Ureter (tissue), 1 donor: ENCODE results near the gene GNAI1. TPM values are rescaled to one million over a fixed set of nuclear protein-coding genes. Genes with fewer than 3 reads are reported as not detected.
A peak's percentile ranks its signal among the peaks of the same experiment; 100 is the strongest.

Experiments
- DNase-seq: peaks from one replicate; pipeline ENCODE4 v3.0.0-alpha.2; 2020; ENCODE audit warnings: low spot score
- total RNA-seq: library from RNA; stranded (reverse); gene quantifications from one replicate; pipeline ENCODE4 v1.2.4, GENCODE V29; 2023
- donor health status: DM: yes; HTN: yes; CAD: no.

The GNAI1 gene
- 53.6 TPM for total RNA-seq

DNA sequence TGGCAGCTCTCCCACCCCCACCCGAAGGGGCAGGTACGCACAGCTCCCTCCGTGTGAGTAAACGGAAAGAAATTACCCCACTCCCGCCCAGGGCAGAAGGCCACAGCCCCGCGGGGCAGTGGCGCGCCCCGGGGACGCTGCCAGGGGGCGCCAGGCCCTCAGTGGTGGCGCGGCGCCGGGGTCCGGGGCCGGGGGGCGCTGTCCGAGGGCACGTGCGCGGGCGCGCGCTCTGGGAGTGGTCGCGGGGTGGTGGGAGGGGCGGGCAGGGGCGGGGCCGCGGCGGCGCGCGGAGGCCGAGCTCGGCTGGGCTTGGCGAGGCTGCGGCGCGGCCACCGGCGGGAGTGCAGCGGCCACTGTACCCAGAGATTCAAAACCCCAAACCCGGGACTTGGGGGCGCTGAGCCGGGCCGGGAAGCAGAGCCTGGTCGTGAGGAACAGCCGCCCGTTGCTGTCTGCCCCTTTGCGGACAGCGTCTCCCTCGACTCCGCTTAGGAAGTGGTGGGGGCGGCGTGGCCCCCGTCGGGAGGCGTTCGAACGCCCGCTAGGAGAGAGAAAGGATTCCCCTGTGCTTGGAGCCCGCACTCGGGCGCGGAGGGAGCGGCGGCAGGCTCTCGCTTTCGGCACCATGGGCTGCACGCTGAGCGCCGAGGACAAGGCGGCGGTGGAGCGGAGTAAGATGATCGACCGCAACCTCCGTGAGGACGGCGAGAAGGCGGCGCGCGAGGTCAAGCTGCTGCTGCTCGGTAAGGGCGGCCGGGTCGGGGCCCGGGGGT lies at the start of gene GNAI1:
Gene GNAI1 (plus strand): TSS at position 296 of the 773 bp plus-strand sequence. CDS start 330 bp downstream, at position 626.
- peak; percentile 91 for DNase-seq

DNA sequence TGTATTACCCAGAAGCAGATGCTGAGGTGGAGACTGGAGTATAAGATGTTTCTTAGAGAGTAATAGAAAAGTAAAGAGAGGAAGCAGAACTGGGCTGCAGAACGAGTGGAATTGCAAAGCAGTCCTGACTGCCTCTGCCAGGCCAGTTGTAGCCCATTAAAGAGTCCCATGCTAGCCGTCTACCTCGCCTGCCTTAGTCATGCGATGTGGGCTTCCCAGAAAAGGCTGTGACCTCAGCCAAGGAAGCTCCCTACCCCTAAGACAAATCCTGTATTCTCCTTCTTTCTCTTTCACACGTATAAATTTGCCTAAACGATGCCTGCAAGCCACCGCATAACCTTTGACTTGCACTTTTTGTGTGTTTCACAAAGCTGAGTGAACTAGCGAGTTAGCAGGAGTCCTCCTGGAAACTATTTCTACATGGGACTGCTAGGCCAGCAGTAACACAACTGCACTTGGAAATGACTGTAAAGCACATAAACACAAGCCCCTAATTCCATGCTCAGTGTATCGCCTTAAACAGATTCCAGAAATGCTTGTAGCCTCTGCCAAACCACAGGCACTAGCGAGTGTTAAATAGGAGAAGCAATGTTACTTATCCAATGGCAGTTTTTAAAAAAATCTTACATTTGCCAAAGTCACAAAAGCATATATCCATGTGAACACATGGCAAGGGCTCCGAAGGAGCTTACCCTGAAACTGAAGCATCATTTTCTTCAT lies 47.4 kb upstream of the GNAI1 start:
- no peak for DNase-seq

DNA sequence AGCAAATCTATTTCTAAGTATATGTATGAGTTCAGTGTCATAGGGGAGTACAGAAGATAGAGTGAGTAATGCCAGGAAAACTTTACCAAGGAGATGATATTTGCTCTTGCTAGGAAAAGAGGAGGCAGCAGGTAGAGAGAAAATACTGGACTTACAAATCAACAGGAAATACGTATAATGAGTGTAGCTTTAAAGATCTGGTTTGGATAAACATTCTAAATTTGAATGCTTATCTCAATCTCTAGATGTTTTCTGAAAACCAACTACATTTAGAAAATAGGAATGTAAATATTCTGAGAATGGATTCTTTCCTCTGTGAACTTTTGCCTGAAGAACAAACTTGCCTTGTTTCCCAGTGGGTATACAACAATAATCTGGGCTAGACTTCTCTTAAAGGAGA lies 46.9 kb upstream of the GNAI1 start:
- no peak for DNase-seq

DNA sequence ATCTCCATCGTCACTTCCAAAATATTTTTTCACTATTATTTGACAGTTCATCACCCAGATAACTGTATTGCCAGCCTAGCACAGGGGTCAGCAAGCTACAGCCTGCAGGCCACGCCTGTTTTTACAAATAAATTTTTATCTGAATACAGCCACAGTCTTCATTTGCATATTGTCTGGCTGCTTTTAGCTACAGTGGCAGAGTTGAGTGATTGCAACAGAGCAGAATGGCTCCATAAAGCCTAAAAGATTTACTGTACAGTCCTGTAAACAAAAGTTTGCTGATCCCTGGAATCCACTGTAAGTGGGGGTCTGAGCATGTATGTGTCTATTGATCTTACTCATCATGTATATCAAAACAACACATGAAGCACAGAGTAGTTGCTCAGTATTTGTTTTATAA lies 45.9 kb upstream of the GNAI1 start:
- DNase-seq: no peak

DNA sequence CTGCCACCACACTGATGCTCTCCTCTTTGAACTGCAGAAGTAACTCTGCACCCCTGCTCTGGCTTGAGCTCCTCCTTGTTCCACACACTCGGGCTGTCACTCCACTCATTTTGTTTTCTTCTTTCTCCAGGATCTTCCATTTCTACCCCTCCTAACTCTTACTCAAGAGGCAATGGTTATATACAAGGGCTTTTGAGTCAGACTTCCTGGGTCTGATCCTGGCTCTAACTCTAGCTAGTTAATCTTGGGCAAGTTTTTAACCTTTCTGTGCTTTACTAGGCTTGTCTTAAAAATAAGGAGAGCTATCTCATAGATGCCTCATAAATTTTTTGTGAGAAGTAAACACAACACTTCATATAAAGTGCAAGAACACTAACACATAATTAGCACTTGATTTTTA lies 45.3 kb upstream of the GNAI1 start:
- no peak for DNase-seq

DNA sequence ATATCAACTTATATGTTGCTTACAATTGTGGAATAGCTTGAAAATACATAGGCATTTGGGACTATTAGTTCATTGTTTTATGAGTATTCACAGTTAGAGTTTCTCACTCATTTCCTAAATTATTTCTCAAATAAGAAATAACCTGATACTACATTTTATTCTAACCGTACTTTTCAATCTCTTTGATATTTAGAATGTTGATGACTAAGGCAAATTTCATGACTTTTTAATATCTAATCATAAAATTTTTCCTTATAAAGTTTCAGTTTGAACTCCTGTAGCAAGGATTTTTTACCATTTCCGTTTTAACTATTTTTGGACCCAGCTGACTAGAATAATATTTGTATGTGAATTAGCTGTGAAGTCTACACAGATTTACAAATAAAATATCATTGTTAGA lies 41.3 kb upstream of the GNAI1 start:
- DNase-seq: no peak

DNA sequence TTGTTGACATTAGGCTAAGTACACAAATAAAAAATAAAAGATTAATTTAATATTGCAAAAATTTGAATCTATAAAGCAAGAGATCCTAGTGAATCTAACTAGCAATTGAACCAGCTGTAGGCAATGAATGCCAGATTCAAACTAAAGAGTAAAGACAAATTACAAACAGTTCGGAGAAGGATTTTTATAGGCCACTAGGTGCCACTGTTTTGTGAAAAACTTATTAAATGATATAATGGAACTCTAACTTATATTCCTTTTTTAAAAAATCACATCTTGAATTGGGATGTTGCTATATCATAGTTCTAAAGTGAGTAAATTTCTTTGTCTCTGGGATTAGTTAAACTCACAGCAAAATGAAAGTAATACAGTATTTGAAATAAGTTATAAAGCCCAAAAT lies 39.1 kb upstream of the GNAI1 start:
- no peak for DNase-seq

DNA sequence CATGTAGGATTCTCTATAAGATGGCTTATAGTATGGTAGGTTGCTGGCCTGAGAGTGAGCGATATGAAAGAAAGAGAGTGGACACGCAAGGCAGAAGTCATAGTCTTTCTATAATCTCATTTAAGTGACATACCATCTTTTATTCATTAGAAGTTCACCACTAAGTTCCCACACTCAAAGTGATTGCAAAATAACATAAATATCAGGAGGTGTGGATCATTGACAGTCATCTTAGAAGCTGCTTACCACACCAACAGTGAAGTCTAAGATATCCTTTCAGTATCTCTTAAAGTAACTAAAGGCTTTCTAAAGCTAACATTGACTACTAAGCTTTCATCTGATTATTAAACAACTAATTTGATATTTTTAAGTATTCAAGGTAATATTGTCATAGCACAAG lies 36.9 kb upstream of the GNAI1 start:
- no peak for DNase-seq

DNA sequence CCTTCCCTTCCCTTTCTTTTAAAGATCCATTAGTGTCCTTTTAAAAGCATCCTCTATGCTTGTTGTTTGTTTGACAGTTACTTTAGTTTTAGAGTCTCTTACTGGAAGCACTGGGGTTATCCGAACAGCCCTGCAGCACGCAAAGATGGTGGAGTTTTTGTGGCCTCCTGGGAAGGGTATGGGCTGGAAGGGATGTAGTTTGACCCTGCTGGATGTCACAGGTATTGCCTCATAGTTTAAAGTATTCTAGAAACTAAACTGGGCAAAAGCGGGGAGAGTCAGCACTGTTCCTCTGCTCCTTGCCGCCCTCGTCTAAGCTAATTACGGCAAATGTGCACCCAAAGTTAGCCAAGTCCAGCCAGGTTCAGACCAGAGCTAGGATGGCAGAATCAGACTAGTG lies 35.8 kb upstream of the GNAI1 start:
- DNase-seq: no peak

DNA sequence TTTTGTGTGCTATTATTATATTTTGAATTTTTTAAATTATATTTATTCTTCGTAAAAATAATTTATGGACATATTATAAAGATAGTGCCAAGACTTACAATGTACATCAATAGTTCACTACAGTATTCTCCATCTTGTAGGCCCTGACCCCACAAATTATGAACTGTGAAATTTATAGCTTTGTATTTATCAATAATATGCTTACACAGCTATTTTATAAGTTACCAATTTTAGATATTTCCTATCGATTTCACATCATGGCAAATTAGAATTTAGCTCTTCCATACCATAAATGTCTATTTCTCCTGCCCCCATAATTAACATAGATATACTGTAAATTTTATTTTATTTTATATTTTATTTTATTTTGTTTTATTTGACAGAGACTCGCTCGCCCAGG lies 34.4 kb upstream of the GNAI1 start:
- DNase-seq: no peak

DNA sequence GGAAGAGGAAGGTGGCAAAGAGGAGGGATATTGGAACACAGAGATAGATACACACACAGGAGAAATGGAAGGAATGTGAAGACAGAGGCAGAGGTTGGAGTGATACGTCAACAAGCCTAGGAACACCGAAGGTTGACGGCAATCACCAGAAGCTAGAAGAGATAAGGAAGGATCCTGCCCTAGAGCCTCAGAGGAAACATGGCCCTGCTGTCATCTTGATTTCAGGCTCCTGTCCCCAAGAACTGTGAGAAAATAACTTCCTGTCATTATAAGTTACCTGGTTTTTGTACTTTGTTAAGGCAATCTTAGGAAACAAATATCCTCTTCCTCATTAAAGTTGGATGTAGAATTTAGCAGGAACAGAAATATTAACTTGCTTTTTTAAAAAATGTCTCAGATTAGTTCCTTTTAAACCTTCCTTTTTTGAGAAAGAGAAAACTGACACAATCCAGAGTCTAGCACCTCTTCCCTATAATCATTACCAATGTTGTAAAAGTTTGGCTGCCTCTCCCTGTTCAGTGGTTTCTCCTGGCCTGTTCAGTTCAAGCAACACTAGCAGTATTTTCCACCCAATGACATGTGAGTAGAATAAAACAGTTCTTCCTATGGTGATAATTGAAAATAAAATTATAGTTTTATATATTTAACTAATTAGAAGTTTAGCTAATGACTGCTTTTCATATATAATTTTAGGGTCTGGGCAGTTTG lies 28.8 kb upstream of the GNAI1 start:
- DNase-seq: no peak

DNA sequence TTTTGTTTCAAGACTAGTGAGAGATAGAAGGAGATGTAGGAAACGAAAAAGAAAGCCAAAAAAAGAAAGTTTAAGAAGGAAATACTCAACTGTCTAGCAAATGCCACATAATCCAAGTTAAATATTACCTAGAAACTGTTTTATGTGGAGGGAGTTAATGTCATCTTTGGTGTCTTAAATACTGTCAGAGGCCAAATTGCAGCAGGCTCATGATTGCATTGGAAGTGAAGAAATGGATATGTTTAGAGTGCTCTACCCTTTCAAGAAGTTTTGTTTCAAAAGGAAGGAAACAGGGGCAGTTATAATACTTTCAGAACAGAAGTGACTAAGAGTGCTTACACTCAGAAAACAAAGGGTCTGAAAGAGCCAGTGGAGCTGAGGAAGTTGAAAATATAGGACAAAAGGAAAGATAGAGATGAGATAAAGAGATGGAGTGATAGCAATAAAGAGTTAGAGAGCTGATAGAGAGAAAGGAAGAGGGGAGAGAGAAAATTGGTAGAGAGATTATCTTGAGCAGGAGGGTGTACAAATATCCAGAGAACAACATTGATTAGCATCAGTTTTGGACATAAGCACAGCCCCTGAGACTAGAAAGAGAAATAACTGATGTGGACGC lies 28.0 kb upstream of the GNAI1 start:
- no peak for DNase-seq

DNA sequence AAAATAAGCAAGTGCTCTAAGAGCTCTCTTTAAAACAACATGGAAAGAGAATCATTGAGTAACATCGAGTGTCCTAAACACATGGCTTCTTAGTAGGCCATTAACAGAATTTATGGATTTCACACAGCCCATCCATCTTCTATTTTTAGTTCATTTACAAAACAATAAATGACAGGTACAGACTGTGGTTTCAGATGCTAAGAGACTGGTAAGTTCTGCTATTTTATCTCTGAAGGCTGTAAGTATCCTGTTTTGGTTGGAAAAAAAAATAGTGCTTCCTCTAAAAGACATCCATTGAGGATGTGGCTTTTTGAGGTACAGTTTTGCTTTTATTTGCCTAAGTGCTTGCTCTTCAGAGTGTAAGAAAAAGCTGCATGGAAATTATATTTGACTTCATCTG lies 27.4 kb upstream of the GNAI1 start:
- no peak for DNase-seq

DNA sequence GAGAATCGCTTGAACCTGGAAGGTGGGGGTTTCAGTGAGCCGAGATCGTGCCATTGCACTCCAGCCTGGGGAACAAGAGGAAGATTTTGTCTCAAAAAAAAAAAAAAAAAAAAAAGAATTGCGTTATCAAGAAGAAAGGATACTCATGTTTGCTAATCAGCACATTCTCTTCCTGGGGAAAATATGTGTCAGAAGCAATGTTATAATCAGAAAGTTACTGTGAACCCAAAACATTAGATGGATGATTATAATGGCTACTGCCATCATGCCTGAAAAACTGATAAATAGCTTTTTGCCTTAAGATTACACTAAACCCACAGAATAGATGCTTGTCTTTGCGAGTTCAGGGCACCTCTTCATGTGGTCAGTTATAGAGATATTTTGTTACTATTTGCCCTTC lies 24.3 kb upstream of the GNAI1 start:
- no peak for DNase-seq

DNA sequence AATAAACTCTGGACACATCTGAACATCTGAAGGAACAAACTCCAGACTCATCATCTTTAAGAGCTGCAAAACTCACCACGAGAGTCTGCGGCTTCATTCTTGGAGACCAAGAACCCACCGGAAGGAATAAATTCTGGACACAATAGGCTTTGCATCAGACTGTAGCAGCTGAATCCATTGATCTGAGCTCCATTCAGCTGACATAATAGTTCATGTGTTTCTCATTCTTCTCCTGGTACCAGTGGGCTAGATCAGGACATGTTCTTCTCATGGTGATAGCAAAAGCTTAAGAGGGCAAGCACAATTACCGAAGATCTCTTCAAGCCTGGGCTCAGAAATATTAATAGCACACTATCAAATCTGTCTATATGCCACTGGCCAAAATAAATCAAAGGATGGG lies 20.5 kb upstream of the GNAI1 start:
- no peak for DNase-seq

DNA sequence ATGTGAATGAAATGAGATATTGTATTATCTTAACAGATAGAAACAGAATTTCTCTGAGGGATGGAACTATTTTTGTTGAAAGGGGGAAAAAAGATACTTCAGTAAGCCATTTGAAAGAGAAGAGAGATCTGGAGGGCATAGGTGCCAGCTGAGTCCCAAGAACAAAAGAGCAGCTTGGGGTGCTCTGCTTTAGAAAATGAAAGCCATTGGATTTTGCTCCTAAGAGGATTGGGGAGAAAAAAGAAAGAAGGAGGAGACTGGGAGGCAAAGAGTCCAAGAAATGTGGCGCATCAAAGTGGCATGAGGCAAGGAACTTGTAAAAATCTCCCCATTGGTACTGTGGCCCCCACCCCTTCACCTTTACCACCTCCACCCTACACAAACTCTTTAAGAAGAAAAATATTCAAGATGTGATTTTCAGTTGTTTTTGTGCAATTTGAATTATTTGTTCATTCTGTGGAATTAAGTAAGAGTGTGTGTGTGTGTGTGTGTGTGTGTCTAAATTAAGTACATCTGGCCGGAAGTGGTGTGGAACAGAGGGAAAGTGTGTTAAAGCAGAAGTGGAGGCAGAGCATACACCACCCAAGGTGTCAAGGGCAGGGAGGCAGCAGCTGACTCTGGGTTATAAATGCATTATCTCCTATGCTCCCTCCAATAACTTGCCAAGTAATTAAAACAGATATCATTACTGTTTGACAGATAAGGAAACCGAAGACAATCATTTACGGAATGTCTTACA lies 9.9 kb upstream of the GNAI1 start:
- DNase-seq: no peak

DNA sequence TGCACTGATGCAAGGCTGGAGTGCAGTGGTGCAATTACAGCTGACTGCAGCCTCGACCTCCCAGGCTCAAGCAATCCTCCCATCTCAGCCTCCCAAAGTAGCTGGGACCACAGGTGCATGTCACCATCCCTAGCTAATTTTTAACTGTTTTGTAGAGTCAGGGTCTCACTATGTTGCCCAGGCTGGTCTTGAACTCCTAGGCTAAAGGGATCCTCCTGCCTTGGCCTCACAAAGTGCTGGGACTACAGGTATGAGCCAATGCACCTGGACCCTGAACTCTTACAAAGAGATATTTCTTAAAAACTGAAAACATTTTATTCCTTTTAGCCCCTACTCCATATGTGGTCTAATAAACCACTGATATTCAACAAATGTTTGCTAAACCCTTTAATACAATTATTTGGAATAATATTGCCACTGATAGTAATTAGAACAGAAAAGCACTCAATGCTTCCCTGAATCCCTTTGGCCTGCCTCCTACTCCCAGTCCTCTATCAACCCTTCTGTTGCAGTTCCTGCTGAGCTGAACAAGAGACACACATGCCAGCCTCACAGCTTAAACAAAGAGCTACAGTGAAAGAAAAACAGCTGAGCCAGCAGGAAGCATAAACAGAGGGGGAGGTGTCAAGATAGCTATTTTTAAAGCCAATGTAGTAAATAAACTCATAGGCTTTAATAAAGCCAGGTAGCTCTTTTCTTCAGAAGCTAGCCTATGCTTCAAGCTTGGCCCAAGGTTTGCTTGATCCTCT lies 7.0 kb upstream of the GNAI1 start:
- no peak for DNase-seq

DNA sequence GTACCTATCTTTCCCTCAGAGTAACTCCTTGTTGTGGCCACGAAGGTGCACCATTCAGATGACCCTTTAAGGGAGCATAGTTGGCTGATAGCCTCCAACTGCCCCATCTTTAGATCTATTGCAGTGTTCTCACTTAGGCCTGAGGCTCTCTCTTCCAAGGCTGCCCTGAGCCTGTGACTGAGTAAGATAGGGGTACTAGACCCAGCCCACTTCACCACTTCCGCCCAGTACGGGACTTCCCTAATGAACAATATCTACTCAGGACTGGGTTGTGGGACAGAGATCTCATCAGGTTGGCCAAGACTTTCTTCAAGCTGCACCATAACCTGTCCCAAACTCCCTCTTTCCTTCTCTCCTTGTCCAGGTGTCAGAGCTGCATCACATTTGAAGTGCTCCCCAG lies 5.7 kb upstream of the GNAI1 start:
- no peak for DNase-seq

DNA sequence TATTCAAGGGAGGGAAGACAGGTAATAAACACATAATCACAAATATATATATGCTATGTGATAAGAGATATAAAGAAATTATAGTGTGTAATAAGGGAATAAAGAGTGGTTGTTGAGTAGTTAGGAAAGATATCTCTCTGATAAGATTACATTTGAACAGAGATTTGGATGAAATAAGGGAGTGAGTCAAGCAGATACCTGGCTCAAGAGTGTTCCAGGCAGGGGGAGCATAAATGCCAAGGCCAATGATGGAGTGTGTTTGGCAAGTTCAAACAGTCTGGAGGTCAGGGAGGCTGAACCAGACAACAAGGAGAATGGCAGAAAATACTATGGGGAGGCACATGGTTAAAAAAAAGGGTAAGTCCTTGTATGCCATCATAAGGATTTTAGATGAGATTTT lies 4.8 kb upstream of the GNAI1 start:
- DNase-seq: no peak

DNA sequence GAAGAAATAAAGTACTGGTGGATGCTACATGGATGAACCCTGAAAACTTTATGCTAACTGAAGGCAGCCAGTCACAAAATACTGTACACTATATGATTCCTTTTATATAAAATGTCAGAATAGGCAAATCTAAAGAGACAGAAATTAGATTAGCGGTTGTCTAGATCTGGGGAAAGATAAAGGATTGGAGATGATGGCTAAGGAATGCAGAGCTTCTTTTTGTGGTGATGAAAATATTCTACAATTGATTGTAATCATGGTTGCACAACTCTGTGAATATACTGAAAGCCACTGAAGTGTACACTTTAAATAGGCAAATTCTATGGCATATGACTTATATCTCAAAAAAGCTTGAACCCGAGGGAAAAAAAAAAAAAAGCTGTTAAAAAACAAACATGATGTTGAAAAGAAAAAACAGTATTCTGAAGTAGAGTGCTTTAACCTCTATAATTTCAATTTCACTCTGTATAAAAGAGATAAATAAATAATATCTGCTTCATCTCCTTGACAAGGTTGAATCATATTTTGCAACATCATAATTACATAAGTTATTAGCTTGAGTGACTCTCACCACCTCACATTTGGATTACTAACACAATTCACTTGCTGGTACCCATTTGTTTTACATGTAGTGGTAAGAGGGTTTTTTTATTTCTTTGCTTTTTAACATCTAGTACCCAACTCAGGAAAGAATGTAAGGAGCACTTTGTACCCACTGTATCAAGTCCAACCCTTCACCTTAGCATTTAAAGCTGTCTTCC lies 2.8 kb upstream of the GNAI1 start:
- DNase-seq: no peak
